22Rv1 (cell line): ENCODE data around the gene SURF2.
"Not testable (repeated sequence)": the region's sequence is repeated elsewhere in the genome, so short reads cannot be mapped to it uniquely, and the experiment has no call there.

Experiments used
- H3K27ac ChIP-seq: fragments of 450-650 bp; 2 replicates; pipeline ENCODE4 v1.5.1; 2017
- CTCF ChIP-seq: fragments of 450-650 bp; IDR thresholded peaks from 2 replicates; pipeline ENCODE4 v1.5.1; 2017; ENCODE audit warnings: mild to moderate bottlenecking
- ZFX ChIP-seq: fragments of 450-650 bp; IDR thresholded peaks from 2 replicates; pipeline ENCODE4 v1.6.1; 2017; ENCODE audit warnings: antibody characterized with exemption, borderline replicate concordance

SURF2 gene

GRCh38 chr9:133356391-133357091 is at the start of gene SURF2, which contains the start of gene SURF1:
Gene SURF2 (plus strand): TSS chr9:133356550. CDS start chr9:133356593, 43 bp downstream.
Gene SURF1 (minus strand): TSS chr9:133356487. CDS start chr9:133356453, 34 bp downstream.
- H3K27ac ChIP-seq: peak within 1 kb of the TSS; percentile 71

GRCh38 chr9:133307301-133307700 is 49.0 kb upstream of the SURF2 start:
- no peak overlapping the region for H3K27ac ChIP-seq

More at GRCh38 chr9:133356391-133357091, at the start of gene SURF2, which contains the start of gene SURF1:
- TF ChIP-seq CTCF: peak; percentile 35
- TF ChIP-seq ZFX: no peak

GRCh38 chr9:133309608-133310007 is 46.7 kb upstream of the SURF2 start:
- TF ChIP-seq ZFX (no peak), CTCF (no peak)
- H3K27ac ChIP-seq: no peak overlapping the region

More at GRCh38 chr9:133307301-133307700, 49.0 kb upstream of the SURF2 start:
- TF ChIP-seq ZFX: no peak
- no peak for TF ChIP-seq CTCF

- H3K27ac ChIP-seq: no peak overlapping the region
- TF ChIP-seq ZFX (no peak), CTCF (no peak)
Measured at GRCh38 chr9:133315997-133316396, 40.4 kb upstream of the SURF2 start.

- not testable (repeated sequence) for H3K27ac ChIP-seq
Measured at GRCh38 chr9:133317551-133317950, 38.8 kb upstream of the SURF2 start.

GRCh38 chr9:133320421-133320881 is 35.9 kb upstream of the SURF2 start:
- no peak overlapping the region for H3K27ac ChIP-seq
- TF ChIP-seq CTCF (no peak), ZFX (no peak)

GRCh38 chr9:133321411-133321935 is 34.9 kb upstream of the SURF2 start:
- TF ChIP-seq CTCF: no peak
- no peak for TF ChIP-seq ZFX

More at GRCh38 chr9:133321411-133321935, 34.9 kb upstream of the SURF2 start:
- no peak overlapping the region for H3K27ac ChIP-seq
